HL-60 (cell line): ENCODE data around the gene WFIKKN1.

Experiments
- GABPA ChIP-seq: IDR thresholded peaks from 2 replicates; pipeline ENCODE4 v1.6.1; 2012; ENCODE audit warnings: low read depth
- POLR2AphosphoS5 ChIP-seq: IDR thresholded peaks from 2 replicates; pipeline ENCODE4 v1.6.1; 2012; ENCODE audit warnings: low read depth
- TF ChIP-seq, protein P1 (sequence below): IDR thresholded peaks from one replicate; pipeline ENCODE4 v1.5.1; 2011; ENCODE audit warnings: low read length, control low read depth, inconsistent platforms; ENCODE audit not compliant: insufficient read depth
- TF ChIP-seq, protein P2 (sequence below): IDR thresholded peaks from 2 replicates; pipeline ENCODE4 v1.6.1; 2012; ENCODE audit warnings: low read depth; ENCODE audit not compliant: insufficient replicate concordance

DNA sequence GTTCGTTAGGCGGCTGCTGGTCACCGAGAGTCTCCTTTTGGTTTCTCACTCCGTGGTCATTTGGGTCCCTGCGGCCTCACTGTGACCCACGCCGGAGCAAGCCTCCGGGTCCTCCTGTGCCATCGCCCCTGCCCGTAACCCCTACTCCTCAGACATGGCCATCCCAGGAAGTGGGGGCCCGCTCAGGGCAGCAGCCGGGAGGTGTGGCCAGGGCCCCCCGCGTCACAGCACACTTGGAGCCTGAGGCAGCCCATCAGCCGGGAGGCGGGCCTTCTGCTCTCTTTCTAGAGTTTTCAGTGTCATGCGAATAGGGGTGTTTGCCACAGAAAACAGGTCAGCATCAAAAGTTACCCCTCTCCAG is 7.9 kb upstream of the WFIKKN1 start:
- no peak for TF ChIP-seq GABPA
- TF ChIP-seq, protein P1, sequence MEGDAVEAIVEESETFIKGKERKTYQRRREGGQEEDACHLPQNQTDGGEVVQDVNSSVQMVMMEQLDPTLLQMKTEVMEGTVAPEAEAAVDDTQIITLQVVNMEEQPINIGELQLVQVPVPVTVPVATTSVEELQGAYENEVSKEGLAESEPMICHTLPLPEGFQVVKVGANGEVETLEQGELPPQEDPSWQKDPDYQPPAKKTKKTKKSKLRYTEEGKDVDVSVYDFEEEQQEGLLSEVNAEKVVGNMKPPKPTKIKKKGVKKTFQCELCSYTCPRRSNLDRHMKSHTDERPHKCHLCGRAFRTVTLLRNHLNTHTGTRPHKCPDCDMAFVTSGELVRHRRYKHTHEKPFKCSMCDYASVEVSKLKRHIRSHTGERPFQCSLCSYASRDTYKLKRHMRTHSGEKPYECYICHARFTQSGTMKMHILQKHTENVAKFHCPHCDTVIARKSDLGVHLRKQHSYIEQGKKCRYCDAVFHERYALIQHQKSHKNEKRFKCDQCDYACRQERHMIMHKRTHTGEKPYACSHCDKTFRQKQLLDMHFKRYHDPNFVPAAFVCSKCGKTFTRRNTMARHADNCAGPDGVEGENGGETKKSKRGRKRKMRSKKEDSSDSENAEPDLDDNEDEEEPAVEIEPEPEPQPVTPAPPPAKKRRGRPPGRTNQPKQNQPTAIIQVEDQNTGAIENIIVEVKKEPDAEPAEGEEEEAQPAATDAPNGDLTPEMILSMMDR = no peak
- TF ChIP-seq POLR2AphosphoS5 = no peak
- TF ChIP-seq, protein P2, sequence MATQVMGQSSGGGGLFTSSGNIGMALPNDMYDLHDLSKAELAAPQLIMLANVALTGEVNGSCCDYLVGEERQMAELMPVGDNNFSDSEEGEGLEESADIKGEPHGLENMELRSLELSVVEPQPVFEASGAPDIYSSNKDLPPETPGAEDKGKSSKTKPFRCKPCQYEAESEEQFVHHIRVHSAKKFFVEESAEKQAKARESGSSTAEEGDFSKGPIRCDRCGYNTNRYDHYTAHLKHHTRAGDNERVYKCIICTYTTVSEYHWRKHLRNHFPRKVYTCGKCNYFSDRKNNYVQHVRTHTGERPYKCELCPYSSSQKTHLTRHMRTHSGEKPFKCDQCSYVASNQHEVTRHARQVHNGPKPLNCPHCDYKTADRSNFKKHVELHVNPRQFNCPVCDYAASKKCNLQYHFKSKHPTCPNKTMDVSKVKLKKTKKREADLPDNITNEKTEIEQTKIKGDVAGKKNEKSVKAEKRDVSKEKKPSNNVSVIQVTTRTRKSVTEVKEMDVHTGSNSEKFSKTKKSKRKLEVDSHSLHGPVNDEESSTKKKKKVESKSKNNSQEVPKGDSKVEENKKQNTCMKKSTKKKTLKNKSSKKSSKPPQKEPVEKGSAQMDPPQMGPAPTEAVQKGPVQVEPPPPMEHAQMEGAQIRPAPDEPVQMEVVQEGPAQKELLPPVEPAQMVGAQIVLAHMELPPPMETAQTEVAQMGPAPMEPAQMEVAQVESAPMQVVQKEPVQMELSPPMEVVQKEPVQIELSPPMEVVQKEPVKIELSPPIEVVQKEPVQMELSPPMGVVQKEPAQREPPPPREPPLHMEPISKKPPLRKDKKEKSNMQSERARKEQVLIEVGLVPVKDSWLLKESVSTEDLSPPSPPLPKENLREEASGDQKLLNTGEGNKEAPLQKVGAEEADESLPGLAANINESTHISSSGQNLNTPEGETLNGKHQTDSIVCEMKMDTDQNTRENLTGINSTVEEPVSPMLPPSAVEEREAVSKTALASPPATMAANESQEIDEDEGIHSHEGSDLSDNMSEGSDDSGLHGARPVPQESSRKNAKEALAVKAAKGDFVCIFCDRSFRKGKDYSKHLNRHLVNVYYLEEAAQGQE = no peak
